HG02870 (cell line): ENCODE measurements around the gene MMP13.
"Not testable (repeated sequence)": the region's sequence is repeated elsewhere in the genome, so short reads cannot be mapped to it uniquely, and the experiment has no call there.

ENCODE experiments used
- ATAC-seq: cut with Tn5 transposase; IDR thresholded peaks from one replicate; pipeline ENCODE4 v1.9.1; 2021; ENCODE audit warnings: mild to moderate bottlenecking, moderate library complexity; ENCODE audit not compliant: unreplicated experiment

Gene MMP13

DNA sequence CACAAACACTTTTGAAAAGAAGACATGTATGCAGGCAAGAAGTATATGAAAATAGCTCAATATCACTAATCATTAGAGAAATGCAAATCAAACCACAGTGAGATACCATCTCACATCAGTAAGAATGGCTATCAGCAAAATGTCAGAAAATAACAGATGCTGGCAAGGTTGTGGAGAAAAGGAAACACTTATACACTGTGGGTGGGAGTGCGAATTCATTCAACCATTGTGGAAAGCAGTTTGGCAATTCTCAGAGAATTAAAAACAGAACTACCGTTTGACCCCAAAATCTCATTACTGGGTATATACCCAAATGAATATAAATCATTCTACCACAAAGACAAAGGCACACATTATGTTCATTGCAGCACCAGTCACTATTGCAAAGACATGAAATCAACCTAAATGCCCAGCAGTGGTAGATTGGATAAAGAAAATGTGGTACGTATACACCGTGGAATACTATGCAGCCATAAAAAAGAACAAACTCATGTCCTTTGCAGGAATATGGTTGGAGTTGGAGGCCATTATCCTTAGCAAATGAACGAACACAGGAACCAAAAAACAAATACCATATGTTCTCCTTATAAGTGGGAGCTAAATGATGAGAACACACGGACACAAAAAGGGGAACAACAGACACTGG lies 18.5 kb downstream of the MMP13 start:
- ATAC-seq: no peak

DNA sequence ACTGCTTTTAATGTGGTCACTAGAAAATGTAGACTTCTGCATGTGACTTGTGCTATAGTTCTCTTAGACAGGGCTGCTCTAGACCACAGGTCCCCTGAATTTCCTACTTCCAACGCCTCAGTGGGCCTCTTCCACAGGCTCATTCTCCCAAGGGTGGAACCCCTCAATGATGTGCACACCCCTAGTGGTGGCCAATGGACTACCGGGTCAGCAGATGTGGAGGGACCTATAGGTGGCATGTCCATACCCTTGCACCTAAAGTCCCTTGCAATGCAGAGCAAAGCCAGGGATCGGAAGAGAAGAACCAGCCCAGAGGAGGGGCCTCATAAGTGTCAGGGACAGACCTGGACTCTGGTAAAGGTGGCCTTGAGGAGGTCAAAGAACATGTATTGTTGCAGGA lies 20.0 kb downstream of the MMP13 start:
- no peak for ATAC-seq

DNA sequence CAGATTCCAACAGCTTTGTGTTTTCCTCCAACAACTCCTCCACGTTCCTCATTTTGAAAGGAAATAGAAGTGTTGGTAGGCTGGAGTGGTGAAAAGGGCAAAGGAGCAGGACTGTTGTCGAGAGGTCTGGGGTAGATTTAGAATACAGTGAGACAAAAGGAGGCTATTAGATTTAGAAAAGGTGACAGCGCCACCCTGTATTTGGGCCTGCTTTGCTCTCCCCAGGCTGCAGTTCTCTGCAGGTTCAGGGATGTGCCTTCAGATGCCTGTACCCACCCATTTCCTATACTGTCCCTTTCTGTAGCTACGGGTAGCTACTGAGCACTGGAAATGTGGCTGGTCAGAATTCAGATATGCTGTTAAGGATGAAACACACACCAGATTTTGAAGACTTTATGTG lies 20.8 kb downstream of the MMP13 start:
- no peak for ATAC-seq

- no peak for ATAC-seq
Measured at GRCh38 chr11:102933627-102934026, 21.9 kb downstream of the MMP13 start.

DNA sequence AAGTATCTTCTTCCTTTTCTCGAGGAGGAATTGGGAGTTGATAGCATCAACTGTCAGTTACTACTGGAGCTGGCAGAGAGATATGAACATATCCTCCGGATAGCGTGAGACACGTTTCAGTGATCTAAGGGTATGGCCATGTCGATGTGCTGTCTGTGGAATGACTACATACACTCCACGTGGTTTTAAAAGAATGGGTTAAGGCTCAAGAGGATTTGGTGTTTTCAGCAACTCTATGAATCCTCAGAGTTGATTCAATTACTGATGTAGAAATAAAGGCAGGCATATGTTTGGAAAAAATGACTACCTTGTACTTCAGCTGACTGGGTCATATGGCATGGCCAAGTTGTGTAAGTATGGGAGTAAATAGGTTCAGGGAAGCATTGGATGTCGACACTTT lies 22.9 kb downstream of the MMP13 start:
- no peak for ATAC-seq

DNA sequence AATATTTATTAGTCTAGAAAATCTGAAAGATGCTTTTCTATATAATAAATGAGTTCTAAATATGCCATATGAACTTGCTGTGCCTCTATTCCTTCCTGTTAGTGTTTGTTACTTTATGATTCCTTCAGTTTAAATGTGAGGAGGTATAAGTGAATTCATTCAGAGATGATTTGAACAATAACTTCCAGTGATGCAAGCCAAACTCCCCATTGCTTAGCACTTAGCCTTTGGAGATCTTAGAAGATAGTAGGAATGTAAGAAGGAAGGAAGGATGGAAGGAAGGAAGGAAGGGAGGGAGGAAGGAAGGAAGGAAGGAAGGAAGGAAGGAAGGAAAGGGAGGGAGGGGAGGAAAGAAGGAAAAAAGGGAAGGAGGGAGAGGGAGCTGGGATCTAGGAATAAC lies 25.1 kb downstream of the MMP13 start:
- no peak for ATAC-seq

DNA sequence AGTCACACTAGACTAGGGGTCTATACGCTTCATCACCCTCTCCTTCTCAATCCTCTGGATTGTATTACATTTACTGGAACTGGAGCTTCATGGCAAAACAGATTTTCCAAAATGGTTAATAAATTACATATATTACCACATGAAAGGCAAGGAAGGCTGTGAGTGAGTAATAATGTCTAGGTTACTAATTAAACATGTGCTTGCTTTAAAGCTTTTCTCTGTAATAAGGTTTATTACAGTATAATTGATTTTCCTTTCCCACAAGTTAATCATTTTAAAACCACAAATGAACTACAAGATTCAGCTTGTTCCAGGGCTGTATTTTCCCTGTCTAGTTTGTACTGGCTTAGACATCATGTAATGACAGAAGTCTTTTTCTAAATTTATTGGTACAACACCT lies 25.6 kb downstream of the MMP13 start:
- ATAC-seq: no peak

DNA sequence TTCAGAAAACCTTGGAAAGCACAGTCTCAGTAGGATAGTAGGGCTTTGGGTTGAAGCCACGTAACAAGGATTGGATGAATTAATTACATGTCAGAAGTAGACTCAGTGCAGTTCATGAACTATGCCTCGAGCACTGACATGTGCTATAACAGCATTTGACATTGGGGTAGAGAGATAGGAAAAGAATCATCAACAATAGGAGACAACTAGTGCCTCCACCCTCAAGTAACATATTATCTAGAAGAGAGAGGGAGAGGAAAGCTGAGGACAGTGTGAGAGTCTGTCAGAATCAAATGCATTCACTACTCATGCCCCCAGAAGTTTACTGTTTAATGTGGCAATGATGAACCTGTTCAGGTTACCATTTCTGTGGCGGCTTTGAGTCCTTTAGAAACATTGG lies 26.4 kb downstream of the MMP13 start:
- no peak for ATAC-seq

GRCh38 chr11:102928247-102928646 lies 27.3 kb downstream of the MMP13 start:
- no peak for ATAC-seq

DNA sequence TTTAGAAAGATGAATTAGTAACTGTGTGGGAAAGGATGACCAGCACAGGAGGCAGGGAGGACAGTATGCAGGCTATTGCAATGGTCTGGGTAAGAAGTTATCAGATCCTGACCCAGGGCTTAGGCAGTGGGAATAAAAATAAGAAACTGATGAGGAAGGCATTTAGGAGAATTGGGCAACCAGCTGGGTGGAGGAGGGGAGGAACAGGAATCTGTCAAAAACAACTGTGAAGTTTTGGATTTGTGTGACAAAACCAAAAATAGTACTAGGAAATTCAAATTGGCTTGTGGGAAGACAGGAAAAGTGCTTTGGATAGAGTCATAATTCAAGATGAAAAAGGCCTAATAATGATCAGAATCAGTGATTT lies 27.9 kb downstream of the MMP13 start:
- ATAC-seq: no peak

DNA sequence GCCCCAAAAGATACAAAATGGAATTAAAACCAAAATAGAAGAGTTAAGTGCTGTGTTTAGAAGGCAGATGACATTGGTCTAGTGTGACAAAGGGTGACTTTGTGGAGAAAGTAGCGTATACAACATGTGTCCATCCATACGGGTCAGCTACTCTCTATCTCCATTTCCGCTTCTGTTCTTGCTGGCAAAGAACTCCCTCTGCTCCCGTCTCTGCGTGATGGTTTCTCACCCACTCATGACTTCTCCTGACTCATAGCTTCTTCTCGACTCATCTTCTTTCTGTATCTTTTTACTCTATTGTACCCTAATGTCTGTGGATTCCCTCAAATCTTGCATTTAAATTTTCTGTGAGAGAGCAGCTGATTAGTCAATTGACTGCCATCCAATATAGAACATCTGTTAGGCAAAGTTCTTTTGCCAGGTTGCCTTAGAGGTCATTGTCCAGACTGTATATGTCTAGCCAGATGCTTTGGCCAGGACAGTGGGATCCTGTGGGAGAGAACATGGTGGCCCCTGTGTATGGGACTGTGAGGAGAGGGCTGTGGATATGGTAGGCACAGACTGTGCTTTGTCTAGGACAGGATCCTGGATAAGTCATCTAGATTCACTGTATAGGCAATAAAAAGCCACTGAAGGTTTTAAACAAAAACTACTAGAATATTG lies 28.4 kb downstream of the MMP13 start:
- ATAC-seq: no peak

DNA sequence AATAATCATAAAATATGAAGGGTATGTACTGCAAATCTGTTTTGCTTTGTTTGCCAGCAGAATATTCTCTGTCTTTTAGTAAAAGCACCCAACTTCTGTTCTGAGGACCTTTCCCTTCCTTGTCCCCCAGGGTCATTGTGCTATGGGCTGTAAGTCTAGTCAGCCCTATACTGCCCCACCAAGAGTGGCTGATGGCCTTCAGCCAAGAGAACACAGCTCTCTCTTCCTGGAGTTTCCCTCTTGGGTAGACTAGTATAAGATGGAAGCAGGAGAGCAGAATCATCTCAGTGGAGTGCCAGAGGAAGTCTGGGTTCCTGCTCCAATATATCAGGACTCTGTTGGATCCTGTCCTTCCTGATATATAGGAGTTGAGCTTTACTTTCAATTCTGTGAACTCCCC lies 29.0 kb downstream of the MMP13 start:
- no peak for ATAC-seq

DNA sequence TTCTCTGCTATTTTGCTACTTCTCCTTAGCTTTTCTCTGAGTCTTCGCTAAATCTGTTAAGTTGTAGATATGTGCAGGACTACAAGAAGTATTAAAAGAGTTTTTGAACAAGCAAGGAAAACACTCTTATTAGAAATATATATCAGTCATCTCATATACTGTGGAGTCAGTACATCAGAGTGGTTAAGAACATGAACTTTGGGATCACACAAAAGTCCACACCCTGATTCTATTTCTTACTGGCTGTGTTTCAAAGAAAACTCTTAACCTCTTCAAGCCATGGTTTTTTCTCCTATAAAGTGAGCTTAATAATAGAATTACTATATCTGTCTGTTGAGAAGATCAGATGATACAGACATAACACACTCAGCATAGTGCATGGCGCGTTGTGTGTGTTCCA lies 29.5 kb downstream of the MMP13 start:
- ATAC-seq: no peak

DNA sequence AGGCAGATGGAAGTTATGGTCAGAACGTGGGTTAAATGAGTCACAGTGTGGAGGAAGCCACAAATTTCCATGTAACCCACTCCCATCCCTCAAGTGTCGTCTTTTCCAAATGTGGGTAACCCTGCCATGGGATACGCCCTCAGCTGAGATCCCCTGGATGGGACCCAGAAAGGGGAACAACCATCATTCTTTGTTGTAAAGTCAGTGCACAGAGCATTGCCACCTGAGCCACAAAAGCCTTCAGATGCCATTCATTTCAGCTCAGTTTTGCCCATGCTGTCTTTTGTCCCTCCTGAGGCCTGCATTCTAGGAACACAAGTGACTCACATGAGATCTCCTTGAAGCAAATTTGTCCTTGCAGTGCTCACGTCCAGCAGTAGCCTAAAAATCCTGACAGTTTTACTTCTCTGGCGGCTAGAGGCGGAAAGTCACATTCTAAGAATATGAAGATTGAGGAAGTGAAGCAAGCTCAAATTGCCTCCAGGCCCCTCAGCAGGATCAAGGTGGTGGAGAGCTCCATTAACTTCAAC lies 30.6 kb downstream of the MMP13 start:
- no peak for ATAC-seq

DNA sequence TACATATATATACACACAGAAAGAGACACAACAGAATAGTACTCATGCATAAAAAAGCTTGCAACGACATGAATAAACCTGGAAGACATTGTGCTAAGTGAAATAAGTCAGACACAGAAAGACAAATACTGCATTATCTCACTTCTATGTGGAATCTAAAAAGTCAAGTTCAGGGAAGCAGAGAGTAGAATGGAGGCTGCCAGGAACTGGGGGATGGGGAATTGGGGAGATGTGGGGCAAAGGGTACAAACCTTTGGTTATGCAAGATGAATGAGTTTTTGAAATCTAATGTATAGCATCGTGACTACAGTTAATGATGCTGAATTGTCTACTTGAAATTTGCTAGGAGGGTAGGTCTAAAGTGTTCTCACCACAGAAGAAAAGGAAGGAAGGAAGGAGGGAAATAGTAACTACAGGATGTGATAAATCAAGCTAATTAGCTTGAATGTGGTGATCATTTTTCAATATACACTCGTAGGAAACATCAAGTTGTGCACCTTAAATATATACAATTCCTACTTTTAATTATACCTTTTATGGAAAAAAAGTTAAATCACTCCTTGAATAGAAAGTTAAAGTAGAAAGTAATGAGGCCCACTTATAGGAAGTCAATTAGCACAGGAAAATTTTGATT lies 33.8 kb downstream of the MMP13 start:
- no peak for ATAC-seq

- peak; percentile 87 for ATAC-seq
Measured at GRCh38 chr11:102920118-102920684, 35.3 kb downstream of the MMP13 start.

- no peak for ATAC-seq
Measured at GRCh38 chr11:102915044-102915375, 40.5 kb downstream of the MMP13 start.

DNA sequence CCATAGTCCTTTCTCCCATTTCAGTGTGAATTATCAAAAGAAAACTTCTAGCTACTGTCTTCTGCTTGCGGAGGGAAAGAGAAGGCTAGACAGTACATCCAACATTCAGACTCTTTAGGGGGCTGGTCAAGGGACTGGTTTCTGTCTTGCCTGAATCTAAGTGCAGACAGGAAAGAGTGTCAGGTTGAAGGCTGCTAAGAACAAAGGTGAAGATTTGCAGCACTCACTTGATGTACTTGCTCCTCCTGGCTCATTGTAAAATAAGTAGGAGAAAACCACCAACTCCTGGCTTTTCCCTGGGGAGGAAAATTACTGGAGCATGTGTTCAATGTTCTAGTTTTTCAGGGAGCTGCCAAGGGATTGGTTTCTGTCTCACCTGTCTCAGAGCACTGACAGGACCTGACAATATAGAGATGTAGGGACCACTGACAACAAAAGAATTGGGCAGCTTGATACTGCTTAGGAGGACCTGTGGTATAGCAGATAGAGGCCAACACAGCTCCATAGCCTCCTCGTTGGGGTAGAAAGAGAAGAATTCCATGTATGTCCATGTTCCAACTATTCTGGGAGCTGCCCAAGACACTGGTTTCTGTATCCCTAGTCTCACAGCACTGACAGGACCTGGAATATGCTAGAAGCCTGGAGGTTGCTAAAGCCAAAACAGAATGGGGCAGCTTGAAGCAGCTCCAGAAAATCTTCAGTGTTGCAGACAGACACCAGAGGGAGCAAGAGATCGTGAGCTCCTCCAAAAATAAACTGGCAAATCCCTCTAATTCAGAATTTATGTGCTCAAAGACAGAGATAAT lies 41.1 kb downstream of the MMP13 start:
- ATAC-seq: peak; percentile 46

DNA sequence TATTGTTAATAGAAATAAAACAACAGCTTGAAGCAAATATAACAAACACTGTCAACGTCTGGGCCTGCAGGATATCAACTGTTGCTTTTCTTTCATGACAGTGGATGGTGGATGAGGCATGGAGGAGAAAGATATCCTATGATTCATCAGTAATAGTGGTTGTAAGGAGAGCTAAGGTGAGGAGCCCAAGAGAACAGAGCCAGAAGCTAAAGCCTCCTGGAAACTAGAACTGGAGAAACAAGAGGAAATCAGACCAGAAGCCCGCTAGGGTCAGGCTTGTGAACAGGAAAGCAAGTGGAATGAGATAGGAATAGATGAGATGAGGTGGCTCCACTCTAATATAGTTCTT lies 43.1 kb downstream of the MMP13 start:
- ATAC-seq: no peak

DNA sequence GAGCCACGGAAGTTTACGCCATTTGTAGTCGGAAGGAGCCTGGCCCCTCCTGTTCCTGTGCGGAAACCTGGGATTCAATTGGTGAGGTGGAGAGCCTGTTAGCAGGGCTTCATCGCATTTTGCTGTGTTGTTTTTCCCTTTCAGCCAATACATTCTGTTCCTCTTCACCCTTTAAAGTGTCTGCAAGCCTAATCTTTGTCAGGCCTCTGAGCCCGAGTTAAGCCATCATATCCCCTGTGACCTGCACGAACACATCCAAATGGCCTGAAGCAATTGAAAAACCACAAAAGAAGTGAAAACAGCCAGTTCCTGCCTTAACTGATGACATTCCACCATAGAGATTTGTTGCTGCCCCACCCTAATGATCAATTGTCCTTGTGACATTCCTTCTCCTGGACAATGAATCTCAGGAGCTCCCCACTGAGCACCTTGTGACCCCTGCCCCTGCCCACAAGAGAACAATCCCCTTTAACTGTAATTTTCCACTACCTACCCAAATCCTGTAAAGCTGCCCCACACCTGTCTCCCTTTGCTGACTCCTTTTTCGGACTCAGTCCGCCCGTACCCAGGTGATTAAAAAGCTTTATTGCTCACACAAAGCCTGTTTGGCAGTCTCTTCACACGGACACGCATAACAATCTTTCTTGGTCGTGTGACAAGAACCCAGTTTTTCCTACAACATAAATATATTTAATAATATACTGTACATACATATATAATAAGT lies 43.6 kb downstream of the MMP13 start:
- no peak for ATAC-seq

DNA sequence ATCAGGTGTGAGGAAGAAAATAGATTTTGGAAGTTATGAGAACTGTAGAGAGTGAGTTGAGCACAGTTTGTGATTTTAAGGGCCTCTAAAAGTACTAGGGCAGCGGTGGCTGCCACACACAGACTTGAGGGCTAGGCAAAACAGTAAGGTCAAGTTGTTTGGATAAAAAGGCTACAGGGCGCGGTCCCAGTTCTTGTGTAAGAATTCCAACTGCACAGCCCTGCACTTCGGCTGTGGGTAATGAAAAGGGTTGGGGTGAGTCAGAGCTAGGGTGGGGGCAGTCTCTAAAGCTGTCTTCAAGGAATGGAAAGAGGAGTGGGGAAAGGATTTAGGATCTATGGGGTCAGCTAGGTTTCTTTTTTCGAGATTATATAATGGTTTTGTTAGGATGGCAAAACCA lies 49.7 kb downstream of the MMP13 start:
- ATAC-seq: not testable (repeated sequence)
